ENCODE data around the gene UBXN7. TPM values are rescaled to one million over a fixed set of nuclear protein-coding genes. Genes with fewer than 3 reads are reported as not detected.

Gene UBXN7
- polyA plus RNA-seq, 1 of the 3 experiments (the other 2 are of a cell fraction), result 6.4 TPM

DNA sequence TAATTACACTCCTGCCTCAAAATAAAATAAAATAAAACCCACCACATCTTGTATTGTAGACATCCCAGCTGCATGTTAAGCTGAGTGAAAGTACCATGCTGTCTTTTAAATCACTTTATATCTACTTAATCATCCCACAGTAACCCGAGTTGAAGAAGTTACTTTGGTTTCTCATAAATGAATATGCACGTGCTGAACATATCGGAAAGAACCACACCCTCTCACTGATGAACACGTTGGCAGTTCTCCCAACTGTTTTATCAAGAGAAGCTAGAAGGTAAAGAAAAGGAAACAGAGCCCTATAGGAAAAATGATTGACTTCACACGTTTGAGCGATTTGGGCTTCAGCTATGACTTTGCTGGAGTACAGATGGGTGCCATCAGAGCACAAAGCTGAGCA is 78.1 kb downstream of the UBXN7 start:
- H2AFZ ChIP-seq (ENCODE audit: low read depth), result no peak overlapping the region
- H3K27me3 ChIP-seq (ENCODE audit: insufficient read depth), result no peaks in the 10 kb centered on the region
- H3K9ac ChIP-seq, result no peak overlapping the region
- peaks cover 51 to 57% of the 10 kb centered on the region in 2 experiments for H3K36me3 ChIP-seq (replicated peaks in 1 of 2; ENCODE audit: control insufficient read depth in 1 of 2, insufficient read depth in 2 of 2, low read length in 1 of 2)
- H3F3A ChIP-seq (replicated peaks; ENCODE audit: insufficient read depth), result no peaks in the 10 kb centered on the region
- H3K9me2 ChIP-seq, result no peaks in the 10 kb centered on the region
- no peak overlapping the region for H3K27ac ChIP-seq (ENCODE audit: low read depth in 2 of 2, low read length in 1 of 2)
- H3K9me3 ChIP-seq, result no peaks in the 10 kb centered on the region
- ChIA-PET POLR2A (no interaction called here), CTCF (interaction anchor here (1.4 kb wide), 1 partner anchor 10 kb away, joined by 3 read pairs; no protein-coding TSS in a partner anchor)
- no peak for TF ChIP-seq EP300 (IDR thresholded peaks at IDR 0.05; ENCODE audit: borderline replicate concordance in 1 of 2, low read depth in 1 of 2, low read length in 1 of 2)
- TF ChIP-seq, protein P1, sequence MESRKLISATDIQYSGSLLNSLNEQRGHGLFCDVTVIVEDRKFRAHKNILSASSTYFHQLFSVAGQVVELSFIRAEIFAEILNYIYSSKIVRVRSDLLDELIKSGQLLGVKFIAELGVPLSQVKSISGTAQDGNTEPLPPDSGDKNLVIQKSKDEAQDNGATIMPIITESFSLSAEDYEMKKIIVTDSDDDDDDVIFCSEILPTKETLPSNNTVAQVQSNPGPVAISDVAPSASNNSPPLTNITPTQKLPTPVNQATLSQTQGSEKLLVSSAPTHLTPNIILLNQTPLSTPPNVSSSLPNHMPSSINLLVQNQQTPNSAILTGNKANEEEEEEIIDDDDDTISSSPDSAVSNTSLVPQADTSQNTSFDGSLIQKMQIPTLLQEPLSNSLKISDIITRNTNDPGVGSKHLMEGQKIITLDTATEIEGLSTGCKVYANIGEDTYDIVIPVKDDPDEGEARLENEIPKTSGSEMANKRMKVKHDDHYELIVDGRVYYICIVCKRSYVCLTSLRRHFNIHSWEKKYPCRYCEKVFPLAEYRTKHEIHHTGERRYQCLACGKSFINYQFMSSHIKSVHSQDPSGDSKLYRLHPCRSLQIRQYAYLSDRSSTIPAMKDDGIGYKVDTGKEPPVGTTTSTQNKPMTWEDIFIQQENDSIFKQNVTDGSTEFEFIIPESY (IDR thresholded peaks at IDR 0.05; ENCODE audit: borderline replicate concordance, low read depth), result no peak
- no peak for TF ChIP-seq FOXJ3 (CRISPR knock-in tag; IDR thresholded peaks at IDR 0.05)
- TF ChIP-seq, protein P2, sequence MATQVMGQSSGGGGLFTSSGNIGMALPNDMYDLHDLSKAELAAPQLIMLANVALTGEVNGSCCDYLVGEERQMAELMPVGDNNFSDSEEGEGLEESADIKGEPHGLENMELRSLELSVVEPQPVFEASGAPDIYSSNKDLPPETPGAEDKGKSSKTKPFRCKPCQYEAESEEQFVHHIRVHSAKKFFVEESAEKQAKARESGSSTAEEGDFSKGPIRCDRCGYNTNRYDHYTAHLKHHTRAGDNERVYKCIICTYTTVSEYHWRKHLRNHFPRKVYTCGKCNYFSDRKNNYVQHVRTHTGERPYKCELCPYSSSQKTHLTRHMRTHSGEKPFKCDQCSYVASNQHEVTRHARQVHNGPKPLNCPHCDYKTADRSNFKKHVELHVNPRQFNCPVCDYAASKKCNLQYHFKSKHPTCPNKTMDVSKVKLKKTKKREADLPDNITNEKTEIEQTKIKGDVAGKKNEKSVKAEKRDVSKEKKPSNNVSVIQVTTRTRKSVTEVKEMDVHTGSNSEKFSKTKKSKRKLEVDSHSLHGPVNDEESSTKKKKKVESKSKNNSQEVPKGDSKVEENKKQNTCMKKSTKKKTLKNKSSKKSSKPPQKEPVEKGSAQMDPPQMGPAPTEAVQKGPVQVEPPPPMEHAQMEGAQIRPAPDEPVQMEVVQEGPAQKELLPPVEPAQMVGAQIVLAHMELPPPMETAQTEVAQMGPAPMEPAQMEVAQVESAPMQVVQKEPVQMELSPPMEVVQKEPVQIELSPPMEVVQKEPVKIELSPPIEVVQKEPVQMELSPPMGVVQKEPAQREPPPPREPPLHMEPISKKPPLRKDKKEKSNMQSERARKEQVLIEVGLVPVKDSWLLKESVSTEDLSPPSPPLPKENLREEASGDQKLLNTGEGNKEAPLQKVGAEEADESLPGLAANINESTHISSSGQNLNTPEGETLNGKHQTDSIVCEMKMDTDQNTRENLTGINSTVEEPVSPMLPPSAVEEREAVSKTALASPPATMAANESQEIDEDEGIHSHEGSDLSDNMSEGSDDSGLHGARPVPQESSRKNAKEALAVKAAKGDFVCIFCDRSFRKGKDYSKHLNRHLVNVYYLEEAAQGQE (IDR thresholded peaks at IDR 0.05; ENCODE audit: low read depth, low read length), result no peak
- TF ChIP-seq FOSL2 (IDR thresholded peaks at IDR 0.05; ENCODE audit: borderline replicate concordance, low read depth), result no peak
- no peak for TF ChIP-seq RCOR1 (IDR thresholded peaks at IDR 0.05; ENCODE audit: low read length)
- no peak for TF ChIP-seq JUND (IDR thresholded peaks at IDR 0.05)
- TF ChIP-seq, protein P3, sequence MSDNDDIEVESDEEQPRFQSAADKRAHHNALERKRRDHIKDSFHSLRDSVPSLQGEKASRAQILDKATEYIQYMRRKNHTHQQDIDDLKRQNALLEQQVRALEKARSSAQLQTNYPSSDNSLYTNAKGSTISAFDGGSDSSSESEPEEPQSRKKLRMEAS (IDR thresholded peaks at IDR 0.05; ENCODE audit: low read depth), result no peak
- TF ChIP-seq ELF1 (IDR thresholded peaks at IDR 0.05), result no peak
- no peak for TF ChIP-seq GATA2 (CRISPR knock-in tag; IDR thresholded peaks at IDR 0.05)
- no peak for TF ChIP-seq NRF1 (IDR thresholded peaks at IDR 0.05; ENCODE audit: low read depth, low read length)
- no peak for TF ChIP-seq TCF12 (IDR thresholded peaks at IDR 0.05)
- TF ChIP-seq, protein P4, sequence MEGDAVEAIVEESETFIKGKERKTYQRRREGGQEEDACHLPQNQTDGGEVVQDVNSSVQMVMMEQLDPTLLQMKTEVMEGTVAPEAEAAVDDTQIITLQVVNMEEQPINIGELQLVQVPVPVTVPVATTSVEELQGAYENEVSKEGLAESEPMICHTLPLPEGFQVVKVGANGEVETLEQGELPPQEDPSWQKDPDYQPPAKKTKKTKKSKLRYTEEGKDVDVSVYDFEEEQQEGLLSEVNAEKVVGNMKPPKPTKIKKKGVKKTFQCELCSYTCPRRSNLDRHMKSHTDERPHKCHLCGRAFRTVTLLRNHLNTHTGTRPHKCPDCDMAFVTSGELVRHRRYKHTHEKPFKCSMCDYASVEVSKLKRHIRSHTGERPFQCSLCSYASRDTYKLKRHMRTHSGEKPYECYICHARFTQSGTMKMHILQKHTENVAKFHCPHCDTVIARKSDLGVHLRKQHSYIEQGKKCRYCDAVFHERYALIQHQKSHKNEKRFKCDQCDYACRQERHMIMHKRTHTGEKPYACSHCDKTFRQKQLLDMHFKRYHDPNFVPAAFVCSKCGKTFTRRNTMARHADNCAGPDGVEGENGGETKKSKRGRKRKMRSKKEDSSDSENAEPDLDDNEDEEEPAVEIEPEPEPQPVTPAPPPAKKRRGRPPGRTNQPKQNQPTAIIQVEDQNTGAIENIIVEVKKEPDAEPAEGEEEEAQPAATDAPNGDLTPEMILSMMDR (IDR thresholded peaks at IDR 0.05), result no peak
- no peak for TF ChIP-seq SIN3A (IDR thresholded peaks at IDR 0.05; ENCODE audit: borderline replicate concordance, low read depth, low read length)
- no peak for TF ChIP-seq CHD2 (IDR thresholded peaks at IDR 0.05; ENCODE audit: low read length, partially characterized antibody)
- no peak for TF ChIP-seq MEF2A (IDR thresholded peaks at IDR 0.05; ENCODE audit: borderline replicate concordance, low read depth)
- no peak for TF ChIP-seq GABPA (IDR thresholded peaks at IDR 0.05; ENCODE audit: low read depth)
- 98% methylated on average over 6 of the region's 6 CpGs for WGBS (ENCODE audit: low lambda C conversion rate)
- no peak overlapping the region for H3K4me3 ChIP-seq (ENCODE audit: low read depth in 2 of 2, low read length in 1 of 2)
- H3K79me2 ChIP-seq (ENCODE audit: insufficient read depth), result no peaks in the 10 kb centered on the region
- no peaks in the 10 kb centered on the region for H4K20me1 ChIP-seq (ENCODE audit: insufficient read depth)
- peaks cover 3 to 6% of the 10 kb centered on the region in 2 experiments; a peak in 2 of 4 replicates for H3K4me1 ChIP-seq (ENCODE audit: control insufficient read depth in 1 of 2, insufficient read depth in 2 of 2, low read depth in 1 of 2, low read length in 1 of 2)
- no peak overlapping the region for H3K4me2 ChIP-seq
- DNase-seq, result no peak

Data from SK-N-SH (cell line).